ENCODE measurements around the gene ENKUR.

Gene ENKUR

GRCh38 chr10:24947304-24948097 is 68.5 kb downstream of the ENKUR start:
- DNase-seq (ENCODE audit: low read depth in 2 of 2): no peak

DNA sequence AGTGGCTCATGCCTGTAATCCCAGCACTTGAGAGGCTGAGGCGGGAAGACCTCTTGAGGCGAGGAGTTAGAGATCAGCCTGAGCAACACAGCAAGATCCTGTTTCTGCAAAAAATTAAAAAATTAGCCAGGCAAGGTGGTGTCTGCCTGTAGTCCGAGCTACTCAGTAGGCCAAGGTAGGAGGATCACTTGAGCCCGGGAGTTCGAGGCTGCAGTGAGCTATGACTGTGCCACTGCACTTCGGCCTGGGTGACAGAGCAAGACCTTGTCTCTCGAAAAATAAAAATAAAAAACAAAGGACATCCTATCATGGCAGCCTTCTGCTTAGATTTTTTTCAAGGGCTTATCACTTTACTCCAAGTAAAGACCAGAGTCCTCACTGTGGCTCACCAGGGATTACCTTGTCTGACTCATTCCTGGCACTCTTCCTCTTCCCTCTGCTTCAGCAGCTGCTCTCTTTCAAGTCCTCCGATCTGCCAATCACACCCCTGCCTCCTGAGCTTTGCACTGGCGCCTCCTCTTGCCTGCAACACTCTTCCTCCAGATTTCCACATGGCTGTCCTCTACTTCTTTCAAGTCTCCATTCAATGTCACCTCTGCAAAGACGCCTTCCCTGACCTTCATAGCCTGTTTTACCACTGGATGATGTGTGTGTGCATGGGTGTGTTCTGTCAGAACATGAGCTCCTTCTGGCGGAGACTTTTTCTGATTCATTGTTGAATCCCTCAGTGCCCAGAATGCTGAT is 71.3 kb downstream of the ENKUR start:
- DNase-seq (ENCODE audit: low read depth in 2 of 2): no peak

GRCh38 chr10:24938525-24938924 is 77.4 kb downstream of the ENKUR start:
- no peak for DNase-seq (ENCODE audit: low read depth in 2 of 2)

DNA sequence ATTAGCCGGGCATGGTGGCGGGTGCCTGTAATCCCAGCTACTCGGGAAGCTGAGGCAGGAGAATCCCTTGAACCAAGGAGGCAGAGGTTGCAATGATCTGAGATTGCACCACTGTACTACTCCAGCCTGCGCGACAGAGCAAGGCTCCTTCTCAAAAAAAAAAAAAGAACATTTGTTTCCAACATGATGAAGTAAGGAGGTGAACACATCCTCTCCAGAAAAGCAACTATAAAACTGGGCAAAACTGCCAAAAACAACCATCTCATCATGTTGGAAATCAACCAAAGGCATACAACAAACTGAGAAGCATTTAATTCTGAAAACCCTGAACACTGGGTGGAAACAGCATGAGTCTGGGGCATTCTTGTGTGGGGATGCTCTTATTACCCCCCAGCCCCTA is 77.9 kb downstream of the ENKUR start:
- no peak for DNase-seq (ENCODE audit: low read depth in 2 of 2)

DNA sequence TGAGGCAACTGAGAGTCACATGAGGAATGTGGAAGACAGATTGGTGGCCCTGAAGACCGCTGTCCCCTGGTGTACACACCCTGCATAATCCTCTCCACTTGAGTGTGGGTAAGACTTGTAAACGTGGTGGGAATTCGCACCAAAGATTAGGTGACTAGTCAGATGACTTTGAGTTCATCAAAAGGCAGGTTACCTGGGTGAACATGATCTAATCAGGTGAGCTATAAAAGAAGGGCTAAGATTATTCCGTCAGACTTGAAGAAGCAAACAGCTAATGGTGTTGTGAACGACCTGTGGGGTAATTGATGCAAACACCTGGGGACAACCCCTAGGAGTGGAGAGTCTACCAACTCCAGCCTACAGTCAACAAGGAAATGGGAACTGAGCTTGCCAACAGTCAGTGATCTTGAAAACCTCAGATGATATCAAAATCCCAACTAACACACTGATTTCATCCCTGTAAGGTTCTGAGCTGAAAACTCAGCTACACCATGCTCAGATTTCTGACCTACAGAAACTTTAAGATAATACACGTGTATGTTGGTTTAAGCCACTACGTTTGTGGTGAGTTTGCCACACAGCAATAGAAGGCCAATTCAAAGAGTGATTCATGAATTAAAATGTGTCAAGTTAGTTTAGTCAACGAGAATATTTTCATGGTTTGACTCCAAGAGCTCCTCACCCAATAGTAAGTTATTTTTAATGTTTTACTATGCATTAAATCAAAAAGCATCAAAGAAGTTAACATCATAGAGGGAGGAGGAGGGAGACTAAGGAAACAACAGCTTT is 80.3 kb downstream of the ENKUR start:
- DNase-seq (ENCODE audit: low read depth in 2 of 2): no peak
